ENCODE measurements around the gene NUDT16.
"Not testable (repeated sequence)": the region's sequence is repeated elsewhere in the genome, so short reads cannot be mapped to it uniquely, and the experiment has no call there.

NUDT16 gene

GRCh38 chr3:131361464-131362421 lies 19.8 kb upstream of the NUDT16 start:
- TF ChIP-seq CTCF (IDR thresholded peaks at IDR 0.05; ENCODE audit: insufficient read depth, low read depth, low read length, missing control alignments): no peak
- DNase-seq (ENCODE audit: low read depth): peak; percentile 74

GRCh38 chr3:131363275-131363674 lies 18.3 kb upstream of the NUDT16 start:
- H3K4me3 ChIP-seq (ENCODE audit: low read length): no peak overlapping the region
- DNase-seq (ENCODE audit: low read depth): no peak
- no peak for TF ChIP-seq CTCF (IDR thresholded peaks at IDR 0.05; ENCODE audit: insufficient read depth, low read depth, low read length, missing control alignments)

More at GRCh38 chr3:131361464-131362421, 19.8 kb upstream of the NUDT16 start:
- H3K4me3 ChIP-seq (ENCODE audit: low read length): peak overlapping the region; percentile 53

DNA sequence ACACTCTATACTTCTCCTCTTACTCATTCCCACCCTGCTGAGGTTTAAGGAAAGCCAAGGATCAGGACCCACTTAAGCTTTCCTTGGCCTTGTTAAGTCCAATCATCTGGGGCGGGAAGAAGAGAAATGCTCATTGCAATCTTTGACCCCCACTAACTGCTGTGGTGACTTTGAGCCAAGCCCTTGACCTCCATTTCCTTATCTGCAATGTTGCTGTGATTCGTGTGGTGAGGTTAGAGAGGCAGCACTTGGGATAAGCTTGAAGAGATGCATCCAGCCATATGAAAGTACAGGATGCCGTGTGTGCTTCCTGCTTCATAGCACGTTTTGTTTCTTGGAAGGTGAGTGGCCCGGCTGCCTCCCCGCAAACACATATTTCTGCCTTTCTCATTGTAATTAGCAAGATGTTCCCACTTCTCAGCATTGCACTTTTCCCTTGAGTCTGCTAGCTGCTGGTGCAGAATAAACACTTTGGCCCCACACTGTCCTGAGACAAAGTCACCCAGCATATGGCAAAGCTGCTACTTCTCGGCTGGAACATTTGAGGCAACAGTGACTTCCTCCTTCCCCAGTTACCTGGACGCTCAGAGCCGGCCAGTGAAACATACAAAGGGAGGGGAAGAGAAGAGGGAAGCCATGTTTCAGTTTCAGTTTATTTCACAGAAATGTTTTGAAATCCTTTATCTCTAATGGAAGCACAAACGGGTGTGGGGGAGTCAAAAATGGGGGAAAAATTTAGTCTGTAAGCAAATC lies 10.5 kb upstream of the NUDT16 start:
- no peak for TF ChIP-seq CTCF (IDR thresholded peaks at IDR 0.05; ENCODE audit: insufficient read depth, low read depth, low read length, missing control alignments)
- no peak overlapping the region for H3K4me3 ChIP-seq (ENCODE audit: low read length)
- DNase-seq (ENCODE audit: low read depth): no peak

DNA sequence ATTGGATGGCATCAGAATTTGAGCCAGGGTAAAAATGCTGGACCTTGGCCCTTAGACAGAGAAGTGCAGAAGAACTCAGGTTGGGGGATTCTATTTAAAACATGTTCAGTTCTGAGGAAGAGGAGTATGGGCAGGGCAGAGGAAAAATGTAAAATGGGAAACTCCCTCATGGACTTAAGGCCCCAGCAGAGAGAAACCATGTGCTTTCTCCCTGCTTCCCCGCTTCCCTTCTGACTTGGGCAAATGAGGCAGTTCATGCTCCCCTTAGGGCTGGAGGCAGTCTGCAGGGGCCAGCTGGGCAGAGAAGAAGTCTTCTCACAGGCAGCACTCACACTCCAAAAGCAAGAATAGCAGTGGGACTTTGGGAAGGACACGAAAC lies 9.9 kb upstream of the NUDT16 start:
- no peak for DNase-seq (ENCODE audit: low read depth)
- H3K4me3 ChIP-seq (ENCODE audit: low read length): no peak overlapping the region
- no peak for TF ChIP-seq CTCF (IDR thresholded peaks at IDR 0.05; ENCODE audit: insufficient read depth, low read depth, low read length, missing control alignments)

DNA sequence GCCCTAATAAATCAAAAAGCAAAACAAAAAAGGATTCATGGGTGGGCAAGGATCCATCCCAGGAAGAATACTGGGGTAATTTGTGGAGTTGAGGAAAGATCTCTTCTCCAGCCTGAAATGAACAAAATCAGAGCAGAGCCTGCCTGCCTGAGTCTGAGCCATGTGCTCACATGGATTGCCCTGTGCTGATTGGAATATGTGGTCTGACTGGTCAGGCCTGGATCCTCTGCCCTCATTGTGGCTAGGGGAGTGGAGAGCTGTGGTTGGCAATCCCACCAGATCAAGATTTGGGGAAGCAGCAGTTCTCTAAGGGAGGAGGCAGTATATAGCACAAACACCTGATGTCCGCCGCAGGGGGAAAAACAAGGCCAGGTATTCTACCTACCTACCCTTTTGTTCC lies 6.8 kb upstream of the NUDT16 start:
- DNase-seq (ENCODE audit: low read depth): no peak
- no peak overlapping the region for H3K4me3 ChIP-seq (ENCODE audit: low read length)
- TF ChIP-seq CTCF (IDR thresholded peaks at IDR 0.05; ENCODE audit: insufficient read depth, low read depth, low read length, missing control alignments): no peak

- H3K4me3 ChIP-seq (ENCODE audit: low read length): peak overlapping the region; percentile 79
- DNase-seq (ENCODE audit: low read depth): not testable (repeated sequence)
These were observed 641 bp upstream of the NUDT16 start for GRCh38 chr3:131380821-131381444.

Measured in epithelial cell of esophagus (primary cell).